Fibroblast of upper back skin (primary cell): ENCODE measurements around the gene PI4KB.
A peak's percentile ranks its signal among the peaks of the same experiment; 100 is the strongest.
"Not testable (repeated sequence)": the region's sequence is repeated elsewhere in the genome, so short reads cannot be mapped to it uniquely, and the experiment has no call there.

Experiments
- DNase-seq: peaks from one replicate; pipeline ENCODE4 v3.0.0-alpha.2; 2013

The PI4KB gene

DNA sequence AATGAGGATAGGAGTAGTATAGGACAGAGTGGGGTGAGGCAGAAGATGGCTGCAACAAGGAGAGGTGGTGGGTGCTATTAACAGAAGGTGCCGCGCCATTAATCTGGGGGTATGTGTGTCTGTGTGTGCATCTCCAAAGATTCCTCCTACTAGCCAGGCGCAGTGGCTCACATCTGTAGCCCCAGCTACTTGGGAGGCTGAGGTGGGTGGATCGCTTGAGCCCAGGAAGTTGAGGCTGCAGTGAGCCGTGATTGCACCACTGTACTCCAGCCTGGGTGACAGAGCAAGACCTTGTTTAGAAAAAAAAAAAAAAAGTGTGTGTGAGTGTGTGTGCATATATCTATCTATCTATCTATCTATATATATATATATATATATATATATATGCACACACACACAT lies 51.9 kb downstream of the PI4KB start:
- DNase-seq: not testable (repeated sequence)

DNA sequence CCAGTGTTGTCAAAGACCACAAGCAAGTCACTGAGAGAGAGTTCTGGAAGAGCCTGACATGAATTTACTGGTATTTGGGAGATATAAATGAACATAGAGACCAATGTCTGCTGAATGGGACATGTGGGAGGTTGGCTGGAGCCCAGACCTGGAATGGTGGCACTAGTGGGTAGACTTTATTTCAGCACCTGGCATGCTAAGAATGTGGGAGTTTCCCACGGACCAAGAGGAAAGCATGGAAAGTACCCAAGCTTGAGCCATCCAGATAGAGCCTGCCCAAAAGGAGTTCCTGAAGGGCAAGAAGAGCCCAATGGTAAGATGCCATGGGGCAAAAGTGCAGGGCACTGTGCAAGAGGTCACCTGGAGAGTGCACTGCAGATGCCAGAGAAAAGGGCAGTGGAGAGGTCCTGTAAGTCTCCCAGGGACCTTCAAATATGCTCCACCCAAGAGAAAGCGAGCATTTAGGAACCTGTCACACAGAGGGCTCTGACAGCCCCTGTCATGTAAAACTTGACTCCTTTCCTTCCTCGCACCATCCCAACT lies 53.2 kb downstream of the PI4KB start:
- no peak for DNase-seq

DNA sequence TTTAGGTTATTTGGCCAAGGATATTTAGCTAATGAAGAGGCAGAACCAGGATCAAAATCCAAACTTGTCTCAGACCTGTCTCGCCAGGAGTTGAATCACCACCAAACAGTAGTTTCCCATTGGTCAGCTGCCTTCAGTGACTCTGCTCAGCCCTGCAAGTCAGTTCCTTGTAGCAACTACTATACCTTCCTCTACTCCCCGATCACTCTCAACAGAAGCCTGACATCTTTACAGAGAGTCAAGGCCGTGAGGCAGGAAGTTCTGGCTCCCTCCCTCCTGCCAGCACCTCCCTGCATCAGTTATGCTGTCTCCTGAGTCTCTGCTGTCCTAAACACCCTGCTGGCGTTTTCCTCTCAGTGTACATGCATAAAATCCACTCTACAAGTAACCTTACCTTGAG lies 59.5 kb downstream of the PI4KB start:
- DNase-seq: no peak

DNA sequence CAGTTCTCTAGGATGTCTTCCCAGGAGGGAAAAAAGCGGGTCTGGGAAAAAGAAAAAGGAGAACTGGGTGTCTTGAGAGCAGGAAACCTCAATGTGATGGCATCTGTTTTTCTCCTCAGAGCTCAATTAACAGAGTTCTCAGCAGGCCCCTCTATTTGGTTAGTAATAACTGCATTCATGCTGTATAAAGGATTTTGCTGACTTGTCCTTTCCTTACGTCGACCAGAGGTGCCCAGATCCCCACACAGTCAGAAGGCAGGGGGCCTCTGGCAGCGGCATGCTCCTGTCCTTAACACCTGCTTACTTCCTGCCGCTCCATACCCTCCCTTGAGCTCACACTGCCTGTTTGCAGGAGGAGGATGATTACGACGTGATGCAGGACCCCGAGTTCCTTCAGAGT lies 60.4 kb downstream of the PI4KB start:
- no peak for DNase-seq

DNA sequence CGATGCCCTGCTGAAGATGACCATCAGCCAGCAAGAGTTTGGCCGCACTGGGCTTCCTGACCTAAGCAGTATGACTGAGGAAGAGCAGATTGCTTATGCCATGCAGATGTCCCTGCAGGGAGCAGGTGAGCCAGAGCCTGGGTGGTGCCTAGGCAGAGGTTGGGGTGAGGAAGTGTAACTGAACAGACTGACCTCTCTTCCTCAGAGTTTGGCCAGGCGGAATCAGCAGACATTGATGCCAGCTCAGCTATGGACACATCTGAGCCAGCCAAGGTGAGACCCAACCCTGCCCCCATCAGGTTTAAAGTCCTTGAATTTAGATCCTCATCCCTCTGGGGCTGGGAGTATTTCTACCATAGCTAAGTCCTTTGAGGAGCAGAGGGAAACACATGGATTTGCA lies 60.9 kb downstream of the PI4KB start:
- DNase-seq: no peak

DNA sequence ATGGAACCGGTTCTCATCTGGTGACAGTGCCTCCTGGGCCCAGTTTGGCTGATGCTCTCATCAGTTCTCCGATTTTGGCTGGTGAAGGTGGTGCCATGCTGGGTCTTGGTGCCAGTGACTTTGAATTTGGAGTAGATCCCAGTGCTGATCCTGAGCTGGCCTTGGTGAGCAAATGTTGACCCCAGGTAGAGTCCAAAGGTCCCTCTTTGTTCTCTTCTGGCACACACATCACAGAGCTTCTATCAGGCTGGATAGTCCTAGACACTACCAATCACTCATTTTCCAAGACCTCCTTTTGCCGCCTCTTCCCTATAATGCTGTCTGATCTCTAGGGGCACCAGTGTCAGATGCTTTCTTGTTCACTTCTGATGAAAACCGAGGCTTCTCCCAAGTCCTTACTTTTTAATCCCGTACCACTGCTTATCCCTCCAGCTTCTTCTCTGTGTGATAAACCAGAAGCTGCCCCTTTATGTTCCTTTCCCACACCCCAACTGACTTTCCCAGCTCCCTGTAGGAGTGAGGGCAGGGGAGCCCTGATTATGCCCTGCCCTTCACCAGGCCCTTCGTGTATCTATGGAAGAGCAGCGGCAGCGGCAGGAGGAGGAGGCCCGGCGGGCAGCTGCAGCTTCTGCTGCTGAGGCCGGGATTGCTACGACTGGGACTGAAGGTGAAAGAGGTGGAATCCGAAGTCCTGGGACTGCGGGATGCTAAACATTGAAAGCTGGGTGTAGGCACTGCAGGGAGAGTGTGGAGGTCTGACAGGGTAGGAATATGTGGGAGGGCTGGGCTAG lies 61.6 kb downstream of the PI4KB start:
- no peak for DNase-seq

DNA sequence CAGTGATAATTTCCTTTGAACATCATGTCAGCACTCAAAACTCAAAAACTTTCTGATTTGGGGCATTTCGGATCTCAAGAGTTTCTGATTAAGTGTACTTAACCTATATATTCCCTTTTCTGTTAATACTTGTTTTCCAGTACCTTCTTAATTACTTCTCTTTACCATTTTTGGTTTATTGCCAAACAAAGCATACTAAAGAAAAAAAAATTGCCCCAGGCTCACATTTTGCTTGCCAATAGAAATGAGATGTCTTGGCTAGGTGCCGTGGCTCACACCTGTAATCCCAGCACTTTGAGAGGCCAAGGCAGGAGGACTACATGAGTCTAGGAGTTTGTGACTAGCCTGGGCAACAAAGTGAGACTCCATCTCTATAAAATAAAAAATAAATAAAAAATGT lies 67.9 kb downstream of the PI4KB start:
- DNase-seq: no peak

DNA sequence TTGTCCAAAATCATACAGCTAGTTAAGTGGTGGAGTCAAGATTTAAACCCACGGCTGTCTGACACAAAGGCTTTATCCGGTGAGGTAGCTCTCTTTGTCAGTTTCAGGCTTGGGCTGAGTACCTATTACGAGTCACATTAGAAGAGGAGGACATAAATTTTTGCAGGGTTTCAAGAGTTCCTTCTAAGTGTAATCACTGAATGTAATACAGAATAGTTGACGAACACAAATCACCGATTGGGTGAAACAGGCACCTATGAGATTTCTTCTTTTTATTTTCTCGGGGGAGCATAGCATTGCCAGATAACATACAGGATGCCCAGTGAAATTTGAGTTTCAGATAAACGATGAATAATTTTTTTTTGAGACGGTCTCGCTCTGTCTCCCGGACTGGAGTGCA lies 71.8 kb downstream of the PI4KB start:
- no peak for DNase-seq

DNA sequence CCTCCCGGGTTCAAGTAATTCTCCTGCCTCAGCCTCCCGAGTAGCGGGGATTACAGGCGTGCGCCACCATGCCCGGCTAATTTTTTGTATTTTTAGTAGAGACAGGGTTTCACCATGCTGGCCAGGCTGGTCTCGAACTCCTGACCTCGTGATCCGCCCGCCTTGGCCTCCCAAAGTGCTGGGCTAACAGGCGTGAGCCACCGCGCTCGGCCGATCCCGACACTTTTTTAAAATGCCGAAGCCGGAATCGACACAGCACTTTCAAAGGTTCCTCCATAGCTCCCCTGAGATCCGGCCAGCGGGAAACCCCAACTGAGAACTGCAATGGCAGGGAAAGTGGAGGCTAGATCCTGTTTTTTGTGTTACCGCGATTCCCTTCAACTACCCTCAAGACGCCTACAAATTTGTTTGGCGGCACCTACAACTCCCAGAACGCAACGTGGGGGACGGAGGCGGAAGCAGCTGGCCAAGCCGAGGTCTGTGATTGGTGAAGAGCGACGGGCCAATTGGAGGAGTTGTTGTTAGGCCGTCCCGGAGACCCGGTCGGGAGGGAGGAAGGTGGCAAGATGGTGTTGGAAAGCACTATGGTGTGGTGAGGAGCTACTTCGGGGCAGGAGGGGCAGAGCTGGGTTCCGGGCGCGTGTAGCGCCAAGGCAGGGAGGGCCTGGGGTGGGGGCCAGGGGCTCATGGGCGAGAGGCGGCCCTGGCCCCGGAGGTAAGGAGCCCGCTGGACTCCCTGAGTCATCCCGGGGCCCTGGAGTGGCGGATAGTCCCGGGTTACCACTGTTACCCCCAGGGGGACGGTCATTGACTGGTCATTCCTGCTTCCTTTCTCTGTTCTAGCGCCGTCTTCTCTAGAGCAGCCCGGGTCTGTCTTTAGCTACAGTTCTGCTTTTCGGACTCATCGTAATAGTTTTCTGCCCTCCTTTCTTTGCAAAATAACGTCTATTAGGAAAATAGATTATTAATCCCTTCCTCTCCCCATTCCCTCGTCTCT lies 72.7 kb downstream of the PI4KB start, which contains the start of gene PSMD4:
PSMD4 (plus strand) TSS at position 518 of the 997 bp plus-strand sequence; CDS start at position 567, 49 bp downstream.
- DNase-seq: peak; percentile 97

DNA sequence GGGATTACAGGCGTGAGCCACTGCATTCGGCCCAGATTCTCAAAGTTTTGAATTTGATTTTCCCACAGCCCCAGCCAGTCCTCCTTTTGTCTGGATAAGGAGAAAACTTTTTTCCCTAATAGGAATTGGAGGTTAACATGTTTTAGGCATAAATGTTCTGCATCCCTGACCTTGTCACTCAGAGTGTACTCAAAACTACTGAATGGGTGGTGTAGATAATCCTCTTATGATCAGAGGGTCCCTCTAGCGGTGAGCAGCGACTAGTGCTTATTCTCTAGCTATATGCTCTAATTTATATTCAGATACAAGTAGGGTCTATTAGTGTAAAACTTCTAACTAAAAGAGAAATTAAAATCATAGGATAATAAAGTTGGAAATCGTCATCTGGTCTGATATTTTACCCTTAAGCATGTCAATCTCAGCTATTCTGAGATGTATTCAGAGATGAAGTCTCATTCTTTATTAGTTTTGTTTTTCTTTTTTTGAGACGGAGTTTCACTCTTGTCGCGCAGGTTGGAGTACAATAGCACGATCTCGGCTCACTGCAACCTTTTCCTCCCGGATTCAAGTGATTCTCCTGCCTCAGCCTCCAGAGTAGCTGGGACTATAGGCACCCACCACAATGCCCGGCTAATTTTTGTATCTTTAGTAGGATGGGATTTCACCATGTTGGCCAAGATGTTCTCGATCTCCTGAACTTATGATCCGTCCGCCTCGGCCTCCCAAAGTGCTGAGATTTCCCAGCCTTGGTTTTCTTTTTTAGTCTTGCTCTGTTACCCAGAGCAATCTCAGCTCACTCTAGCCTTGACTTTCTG lies 75.4 kb downstream of the PI4KB start:
- DNase-seq: peak; percentile 75

DNA sequence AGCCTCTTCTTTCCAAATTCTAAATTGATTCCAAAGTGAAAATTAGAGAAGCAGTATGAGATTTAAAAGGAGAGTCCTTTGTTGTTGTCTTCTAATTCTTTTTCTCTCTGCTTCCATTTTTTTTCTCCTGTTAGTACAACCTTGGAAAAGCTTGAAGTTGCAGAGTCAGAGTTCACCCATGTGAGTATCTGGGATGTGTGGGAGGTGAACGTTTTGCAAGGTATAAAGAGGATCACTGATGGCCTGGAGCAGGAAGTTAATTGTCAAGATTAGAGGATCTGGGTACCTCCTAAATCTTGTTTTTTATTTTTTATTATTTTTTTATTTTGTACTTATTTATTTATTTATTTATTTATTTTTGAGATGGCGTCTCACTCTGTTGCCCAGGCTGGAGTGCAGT lies 80.4 kb downstream of the PI4KB start:
- no peak for DNase-seq

DNA sequence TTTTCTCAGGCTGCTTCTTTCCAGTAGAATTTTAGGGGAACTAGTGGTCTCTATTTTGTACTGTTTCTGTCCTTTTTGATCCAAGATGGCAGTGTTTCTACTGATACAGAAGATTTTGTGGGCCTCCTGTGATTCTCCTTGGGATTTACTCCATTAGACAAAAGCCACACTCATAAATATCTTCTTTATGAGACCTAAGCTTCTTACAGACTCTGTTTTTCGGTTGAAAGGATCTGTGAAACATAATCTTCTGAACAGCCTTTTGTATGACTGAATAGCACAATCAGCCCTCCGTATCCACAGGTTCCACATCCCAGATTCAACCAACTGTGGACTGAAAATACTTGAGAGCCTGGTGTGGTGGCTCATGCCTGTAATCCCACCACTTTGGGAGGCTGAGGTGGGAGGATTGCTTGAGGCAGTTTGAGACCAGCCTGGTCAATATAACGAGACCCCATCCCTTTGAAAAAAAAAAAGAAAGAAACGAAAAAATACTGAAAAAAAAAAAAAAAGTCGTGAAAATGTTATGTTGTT lies 83.5 kb downstream of the PI4KB start:
- no peak for DNase-seq

DNA sequence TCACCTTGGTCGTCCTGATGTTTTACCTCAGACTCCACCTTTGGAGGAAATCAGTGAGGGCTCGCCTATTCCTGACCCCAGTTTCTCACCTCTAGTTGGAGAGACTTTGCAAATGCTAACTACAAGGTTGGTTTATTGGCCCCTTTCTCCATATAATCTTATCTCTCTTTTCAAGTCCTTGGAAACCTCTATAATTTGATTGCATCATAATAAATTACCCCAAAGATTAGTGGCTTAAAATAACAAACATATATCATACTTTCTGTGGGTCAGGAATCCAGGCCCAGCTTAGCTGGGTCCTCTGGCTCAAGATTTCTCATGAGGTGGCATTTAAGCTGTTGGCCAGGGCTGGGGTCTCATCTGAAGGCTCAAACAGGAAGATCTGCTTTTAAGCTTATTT lies 84.8 kb downstream of the PI4KB start:
- DNase-seq: no peak
